ENCODE data around the gene HORMAD2.

DNA sequence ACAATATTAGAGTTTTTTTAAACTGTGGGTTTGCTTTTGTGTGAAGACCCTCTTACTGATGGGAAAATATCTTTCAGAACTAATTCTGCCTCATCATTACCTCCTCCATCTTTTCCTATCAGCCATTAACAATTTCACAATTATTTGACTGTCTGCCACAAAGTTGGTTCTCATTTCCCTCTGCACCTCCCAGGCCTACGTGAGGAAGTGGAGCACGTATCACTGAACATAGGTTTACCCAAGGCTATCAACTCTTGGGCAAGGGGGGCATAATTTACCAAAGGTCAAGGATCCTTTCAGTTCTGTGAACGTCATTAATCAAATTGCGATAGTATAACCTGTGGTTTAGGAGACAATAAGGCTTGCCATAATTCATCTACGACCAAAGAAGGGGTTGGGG, 106.2 kb downstream of the HORMAD2 start:
- TF ChIP-seq, protein P1, sequence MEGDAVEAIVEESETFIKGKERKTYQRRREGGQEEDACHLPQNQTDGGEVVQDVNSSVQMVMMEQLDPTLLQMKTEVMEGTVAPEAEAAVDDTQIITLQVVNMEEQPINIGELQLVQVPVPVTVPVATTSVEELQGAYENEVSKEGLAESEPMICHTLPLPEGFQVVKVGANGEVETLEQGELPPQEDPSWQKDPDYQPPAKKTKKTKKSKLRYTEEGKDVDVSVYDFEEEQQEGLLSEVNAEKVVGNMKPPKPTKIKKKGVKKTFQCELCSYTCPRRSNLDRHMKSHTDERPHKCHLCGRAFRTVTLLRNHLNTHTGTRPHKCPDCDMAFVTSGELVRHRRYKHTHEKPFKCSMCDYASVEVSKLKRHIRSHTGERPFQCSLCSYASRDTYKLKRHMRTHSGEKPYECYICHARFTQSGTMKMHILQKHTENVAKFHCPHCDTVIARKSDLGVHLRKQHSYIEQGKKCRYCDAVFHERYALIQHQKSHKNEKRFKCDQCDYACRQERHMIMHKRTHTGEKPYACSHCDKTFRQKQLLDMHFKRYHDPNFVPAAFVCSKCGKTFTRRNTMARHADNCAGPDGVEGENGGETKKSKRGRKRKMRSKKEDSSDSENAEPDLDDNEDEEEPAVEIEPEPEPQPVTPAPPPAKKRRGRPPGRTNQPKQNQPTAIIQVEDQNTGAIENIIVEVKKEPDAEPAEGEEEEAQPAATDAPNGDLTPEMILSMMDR (IDR thresholded peaks at IDR 0.05; ENCODE audit: extremely low read depth in 1 of 2, insufficient read depth in 1 of 2, low read depth in 1 of 2, low read length in 2 of 2), result no peak
- TF ChIP-seq POLR2AphosphoS5 (IDR thresholded peaks at IDR 0.05; ENCODE audit: insufficient read depth, low read depth, low read length), result no peak
- no peak for TF ChIP-seq JUN (IDR thresholded peaks at IDR 0.05; ENCODE audit: borderline replicate concordance, insufficient read depth, insufficient read length, low read depth)
- TF ChIP-seq, protein P2, sequence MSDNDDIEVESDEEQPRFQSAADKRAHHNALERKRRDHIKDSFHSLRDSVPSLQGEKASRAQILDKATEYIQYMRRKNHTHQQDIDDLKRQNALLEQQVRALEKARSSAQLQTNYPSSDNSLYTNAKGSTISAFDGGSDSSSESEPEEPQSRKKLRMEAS (IDR thresholded peaks at IDR 0.05; ENCODE audit: insufficient read depth, insufficient read length), result no peak
- TF ChIP-seq MYC (IDR thresholded peaks at IDR 0.05; ENCODE audit: low read depth, low read length), result no peak
- no peak for TF ChIP-seq EZH2 (IDR thresholded peaks at IDR 0.05; ENCODE audit: borderline replicate concordance, low read depth, low read length, severe bottlenecking)
- no peak for TF ChIP-seq POLR2A (IDR thresholded peaks at IDR 0.05; ENCODE audit: low read depth, low read length)

All from endothelial cell of umbilical vein (primary cell).